Activated naive CD4-positive, alpha-beta T cell treated with Interleukin-2 at 50 U/mL for 16 hours (primary cell): Measurements from ENCODE around the gene C9orf153.
"Not testable (repeated sequence)": the region's sequence is repeated elsewhere in the genome, so short reads cannot be mapped to it uniquely, and the experiment has no call there.

Experiments
- DNase-seq: peaks from one replicate; pipeline ENCODE4 v3.0.0-alpha.2; 2020

The C9orf153 gene

DNA sequence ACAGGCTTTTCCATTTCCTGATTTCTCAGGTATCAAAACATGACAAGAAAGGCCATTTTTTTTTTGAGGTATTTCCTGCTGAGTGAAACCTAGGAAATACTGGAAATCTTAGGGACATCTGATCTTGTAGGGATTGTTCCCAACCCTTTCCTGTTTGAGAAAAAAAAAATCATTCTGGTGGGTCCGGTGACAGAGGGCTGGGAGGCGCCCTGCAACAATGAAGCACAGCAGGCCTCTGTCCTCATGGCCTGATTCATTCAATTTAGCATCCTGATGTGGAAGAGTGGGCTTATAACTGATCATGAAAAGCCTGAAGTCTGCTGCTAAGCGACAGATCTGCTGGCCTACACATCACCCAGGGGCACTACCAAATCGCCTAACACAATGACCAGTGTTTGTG is 3.0 kb upstream of the C9orf153 start:
- no peak for DNase-seq

DNA sequence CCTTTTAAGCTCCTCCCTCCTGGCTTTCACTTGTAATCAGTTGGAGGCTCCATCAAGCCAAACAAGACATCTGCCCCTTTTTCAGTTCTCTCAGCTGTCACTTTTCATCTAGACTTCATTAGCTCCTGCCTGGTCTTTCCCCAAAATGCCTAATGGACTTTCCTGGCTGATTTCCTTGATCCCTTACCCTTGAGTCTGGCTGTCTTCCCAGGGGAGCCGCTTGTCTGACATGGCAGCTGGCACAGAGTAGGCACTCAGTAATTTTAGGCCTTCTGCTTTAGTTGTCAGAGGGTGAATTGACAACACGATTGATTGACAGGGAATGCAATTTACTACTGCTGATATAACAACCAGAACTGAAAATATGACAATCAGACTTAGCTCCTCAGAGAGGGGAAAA is 2.1 kb downstream of the C9orf153 start:
- no peak for DNase-seq

DNA sequence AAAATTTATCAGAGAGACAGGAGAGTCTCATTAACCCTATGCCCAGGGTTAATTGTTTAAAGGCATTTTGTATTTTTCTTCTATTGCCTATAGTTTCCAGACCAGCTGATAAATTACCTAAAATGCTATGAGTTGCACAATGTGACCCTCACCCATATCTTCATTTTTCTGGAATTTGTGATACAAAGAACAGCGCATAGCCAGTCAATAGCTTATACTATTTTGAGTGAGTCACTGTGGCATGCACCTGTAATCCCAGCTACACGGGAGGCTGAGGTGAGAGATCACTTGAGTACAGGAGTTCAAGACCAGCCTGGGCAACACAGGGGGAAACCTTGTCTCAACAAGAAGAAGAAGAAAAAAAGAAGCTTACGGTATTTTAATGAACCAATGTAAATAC is 2.8 kb downstream of the C9orf153 start:
- DNase-seq: no peak

DNA sequence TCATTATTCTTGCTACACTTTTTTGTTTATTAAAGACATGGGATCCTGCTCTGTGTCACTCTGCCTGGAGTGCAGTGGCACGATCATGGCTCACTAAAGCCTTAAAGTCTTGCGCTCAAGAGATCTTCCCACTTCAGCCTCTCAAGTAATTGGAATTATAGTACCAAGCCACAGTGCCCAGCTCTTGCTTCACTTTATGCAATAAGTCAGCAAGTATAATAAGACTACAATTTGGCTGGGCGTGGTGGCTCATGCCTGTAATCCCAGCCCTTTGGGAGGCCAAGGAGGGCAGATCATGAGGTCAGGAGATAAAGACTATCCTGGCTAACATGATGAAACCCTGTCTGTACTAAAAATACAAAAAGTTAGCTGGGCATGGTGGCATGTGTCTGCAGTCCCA is 5.9 kb downstream of the C9orf153 start:
- DNase-seq: no peak

DNA sequence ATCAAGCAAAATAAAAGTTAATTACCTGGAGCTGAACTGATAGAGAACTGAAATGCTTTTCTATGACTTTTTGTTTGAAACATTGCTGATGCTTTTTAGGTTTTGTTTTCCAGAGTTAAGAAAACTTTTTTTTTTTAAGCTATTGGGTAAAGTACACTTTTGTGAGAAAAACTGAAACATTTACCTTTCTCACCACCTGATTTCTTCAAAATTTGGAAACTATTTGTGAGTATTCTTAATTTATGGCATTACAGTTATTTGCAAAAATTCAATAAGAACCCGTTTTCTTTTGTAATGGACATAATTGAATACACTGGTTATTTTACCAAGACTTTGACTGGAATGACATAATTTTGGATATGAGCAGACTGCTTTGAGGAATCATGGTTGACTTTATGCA is 6.6 kb downstream of the C9orf153 start:
- no peak for DNase-seq

DNA sequence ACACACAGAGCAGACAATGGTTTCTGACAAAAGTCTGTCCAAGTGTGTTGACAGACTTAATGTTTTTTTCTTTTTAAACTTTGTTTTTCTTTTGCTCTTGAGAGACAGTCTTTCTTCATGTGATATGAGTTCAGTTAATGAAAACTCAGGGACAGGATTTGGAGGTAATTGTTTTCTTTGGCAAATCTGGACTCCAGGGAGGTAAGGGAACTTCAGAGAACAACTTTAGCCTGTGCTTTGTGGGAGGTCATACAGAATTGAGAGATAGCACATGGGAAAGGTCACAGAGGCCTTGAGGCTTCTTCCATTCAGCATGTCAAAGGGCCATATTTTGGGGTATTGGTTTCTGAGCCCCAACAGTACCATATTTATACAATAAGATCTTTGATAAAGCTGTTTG is 9.3 kb downstream of the C9orf153 start:
- no peak for DNase-seq

DNA sequence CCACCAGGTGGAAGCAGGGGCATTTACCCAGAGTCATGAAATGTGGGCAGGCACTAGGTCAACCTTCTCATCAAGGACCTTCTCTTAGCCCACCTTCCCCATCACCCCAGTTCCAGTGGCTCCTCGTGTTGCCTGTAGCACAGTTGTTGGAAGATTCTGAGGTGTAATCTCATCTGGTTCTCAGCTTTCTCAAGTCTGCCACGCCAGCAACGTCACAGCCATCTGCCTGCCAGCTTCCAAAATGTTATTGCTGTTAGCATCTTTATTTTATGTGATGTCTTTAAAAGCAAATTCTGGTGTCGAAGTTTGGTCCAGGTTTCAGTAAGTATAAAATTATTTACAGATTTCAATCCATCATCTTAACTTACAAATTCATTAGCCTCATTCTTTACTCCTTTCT is 10.7 kb downstream of the C9orf153 start:
- no peak for DNase-seq

DNA sequence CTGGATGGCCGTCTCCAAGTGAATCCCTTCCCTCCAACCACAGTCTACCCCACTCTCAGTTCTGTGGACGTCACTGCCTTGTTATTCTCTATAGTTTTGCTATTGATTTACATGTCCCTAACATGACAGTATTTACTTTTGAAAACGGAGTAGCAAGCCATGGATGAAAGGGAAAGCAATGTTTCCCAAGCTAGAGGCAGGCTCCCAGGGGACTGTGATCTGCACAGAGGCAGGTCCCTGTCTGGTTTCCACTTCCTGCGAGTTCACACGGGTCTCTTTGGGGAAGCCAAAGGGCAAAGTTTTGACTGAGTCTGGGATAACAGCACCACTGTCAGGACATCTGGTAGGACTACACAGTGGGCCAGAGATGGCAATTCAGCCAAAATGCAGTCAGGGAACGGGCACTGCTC is 12.7 kb downstream of the C9orf153 start:
- no peak for DNase-seq

DNA sequence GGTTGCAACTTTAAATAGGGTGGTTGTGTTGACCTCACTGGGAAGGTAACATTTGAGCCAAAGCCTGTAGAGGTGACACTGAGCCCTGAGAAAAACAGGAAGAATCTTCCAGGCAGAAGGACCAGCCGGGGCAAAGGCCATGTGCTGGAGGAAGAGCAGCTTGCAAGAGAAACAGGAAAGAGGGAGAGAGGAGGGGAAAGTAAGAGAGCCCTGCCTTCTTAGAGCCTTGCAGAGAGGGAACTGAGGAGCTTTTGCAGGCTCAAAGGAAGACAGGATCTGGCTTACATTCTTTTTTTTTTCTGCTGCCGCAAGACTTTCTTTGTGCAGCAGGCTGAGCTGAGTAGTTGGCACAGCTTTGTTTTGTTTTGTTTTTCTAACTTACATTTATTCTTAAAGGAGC is 17.4 kb downstream of the C9orf153 start:
- no peak for DNase-seq

DNA sequence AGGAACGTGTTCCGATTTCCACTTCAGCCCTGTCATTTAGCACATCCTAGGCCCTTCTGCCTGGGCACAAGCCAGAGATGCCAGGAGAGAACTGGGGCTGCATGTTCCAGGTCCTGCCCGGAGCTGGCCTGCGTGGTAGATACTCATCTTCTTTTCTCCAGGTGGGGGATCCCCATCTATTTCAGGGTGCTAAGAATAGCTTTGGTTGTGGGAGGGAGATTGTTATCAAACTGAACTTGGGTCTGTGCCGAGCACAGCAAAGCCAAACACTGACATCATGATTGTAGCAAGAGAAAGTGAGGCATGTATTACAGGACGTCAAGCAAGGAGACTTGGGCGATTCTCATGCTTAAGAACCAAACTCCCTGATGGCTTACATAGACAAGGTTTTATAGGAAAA is 18.2 kb downstream of the C9orf153 start:
- DNase-seq: no peak

DNA sequence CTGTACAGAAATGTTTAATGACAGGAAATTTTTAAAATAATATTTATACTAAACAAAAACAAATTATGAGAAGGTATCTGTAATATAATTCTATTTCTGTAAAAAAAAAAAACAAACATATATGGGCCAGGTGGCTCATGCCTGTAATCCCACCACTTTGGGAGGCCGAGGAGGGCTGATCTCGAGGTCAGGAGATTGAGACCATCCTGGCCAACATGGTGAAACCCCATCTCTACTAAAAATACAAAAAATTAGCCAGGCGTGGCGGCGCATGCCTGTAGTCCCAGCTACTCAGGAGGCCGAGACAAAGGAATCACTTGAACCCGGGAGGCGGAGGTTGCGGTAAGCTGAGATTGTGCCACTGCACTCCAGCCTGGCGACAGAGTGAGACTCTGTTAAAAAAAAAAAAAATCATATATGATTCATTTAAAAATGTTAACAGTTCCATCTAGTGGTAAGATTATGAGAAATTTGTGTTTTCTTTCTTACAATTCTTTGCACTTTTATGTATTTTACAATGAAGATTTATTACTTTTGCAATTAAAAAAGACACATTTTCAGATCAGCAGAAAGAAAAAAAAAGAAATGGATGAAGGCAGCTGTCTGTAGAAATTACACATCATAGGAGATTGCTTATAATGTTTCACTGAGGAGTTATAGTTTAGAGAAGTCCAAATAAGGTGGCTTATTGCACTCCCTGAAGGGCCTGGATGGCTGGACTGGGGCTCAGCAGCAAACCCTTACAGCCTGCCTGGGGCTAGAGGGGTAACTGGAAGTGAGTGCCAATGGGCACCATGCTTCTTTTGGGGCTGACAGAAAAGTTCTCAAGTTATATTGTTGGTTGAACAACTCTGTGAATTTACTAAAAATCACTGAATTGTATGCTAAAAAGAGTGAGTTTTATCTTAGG is 20.3 kb downstream of the C9orf153 start:
- no peak for DNase-seq

DNA sequence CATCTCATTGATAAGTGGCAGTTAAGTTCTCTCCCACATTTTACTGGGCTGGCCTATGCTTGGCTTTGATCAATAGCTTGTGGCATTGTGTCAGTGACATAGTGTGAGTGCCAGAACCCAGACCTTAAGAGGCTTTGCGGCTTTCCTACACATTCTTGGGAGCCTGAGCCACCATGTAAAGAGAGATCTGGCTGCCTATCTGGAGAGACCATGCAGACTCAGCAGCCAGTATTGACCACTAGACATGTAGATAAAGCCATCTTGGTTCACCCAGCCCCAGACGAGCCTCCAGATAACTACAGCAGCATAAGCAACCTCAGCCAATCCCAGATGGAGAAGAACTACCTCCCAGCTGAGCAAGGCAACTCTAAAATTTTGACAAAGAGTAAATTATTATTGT is 28.6 kb downstream of the C9orf153 start:
- no peak for DNase-seq

DNA sequence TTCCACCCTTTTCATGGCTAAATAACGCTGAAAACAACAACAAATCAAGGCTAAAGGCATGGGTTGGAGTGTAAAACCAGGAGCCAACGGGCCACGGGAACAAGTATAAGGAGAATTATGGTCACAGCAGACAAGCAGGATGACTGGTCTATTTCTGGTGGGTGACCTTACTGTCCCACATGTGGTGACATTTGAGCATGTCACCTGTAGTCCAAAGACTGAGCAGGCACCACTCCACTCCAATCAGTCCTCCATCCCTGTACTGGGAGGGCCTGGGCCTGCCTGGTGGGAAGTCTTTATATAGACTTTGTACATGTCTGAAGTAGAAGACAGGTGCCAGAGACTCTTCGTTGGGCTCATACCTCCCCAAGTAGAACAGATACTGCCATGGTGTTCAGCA is 36.8 kb downstream of the C9orf153 start:
- no peak for DNase-seq

DNA sequence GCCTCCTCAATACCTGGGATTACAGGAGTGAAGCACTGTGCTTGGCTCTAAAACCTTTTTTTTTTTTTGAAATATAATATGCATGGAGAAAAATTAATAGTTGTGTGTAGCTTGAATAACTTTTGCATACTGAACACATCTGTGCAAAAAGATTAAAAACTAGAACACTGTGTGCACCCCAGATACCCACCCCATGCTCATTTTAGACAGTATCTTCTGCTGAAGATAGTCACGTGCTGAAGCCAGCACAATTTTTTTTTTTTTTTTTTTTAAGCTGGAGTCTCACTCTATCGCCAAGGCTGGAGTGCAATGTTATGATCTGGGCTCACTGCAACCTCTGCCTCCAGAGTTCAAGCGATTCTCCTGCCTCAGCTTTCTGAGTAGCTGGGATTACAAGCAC is 39.9 kb downstream of the C9orf153 start:
- DNase-seq: no peak

DNA sequence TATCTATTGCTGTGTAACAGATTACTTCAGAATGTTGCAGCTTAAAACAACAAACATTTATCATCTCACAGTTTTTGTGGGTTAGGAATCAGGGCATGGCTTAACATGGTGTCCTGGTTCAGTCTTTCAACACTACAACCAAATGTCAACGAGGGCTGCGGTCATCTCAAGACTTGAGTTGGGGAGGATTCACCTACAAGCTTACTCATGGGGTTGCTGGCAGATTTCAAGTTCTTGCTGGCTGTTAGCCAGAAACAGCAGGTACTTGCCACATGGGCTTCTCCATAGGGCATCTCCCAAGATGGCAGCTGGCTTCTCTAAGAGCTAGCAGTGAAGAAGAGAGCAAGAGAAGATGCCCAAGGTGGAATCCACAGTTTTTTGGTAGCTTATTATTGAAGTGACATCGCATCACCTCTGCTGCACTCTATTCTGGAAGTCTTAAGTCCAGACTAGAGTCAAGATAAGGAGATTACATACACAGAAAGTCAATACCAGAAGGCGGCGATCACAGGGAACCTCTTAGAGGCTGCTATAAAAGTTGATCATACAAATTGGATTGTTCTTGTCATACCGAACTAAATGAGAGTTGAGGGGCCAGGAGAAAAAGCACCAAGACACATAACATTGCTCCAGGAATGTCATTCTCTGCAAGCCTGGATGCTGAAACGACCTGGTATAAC is 42.2 kb downstream of the C9orf153 start:
- DNase-seq: no peak

DNA sequence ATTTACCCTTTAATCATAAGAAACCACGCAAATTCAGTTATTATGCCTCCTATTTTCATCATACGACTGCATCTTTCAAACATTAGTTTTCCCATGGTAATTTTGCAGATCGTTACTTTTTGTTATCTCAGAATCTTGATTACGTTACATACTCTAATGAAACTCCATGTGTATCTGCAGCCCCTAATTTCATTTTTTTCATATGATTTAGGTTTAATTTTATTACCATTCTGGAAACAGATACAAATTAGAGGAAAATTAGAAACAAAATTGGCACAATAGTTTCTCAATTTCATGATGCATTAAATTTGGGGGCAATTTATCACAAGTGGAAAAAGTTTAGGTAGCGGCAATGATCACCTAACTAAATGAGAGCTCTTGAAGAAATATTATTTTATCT is 52.3 kb downstream of the C9orf153 start:
- no peak for DNase-seq

DNA sequence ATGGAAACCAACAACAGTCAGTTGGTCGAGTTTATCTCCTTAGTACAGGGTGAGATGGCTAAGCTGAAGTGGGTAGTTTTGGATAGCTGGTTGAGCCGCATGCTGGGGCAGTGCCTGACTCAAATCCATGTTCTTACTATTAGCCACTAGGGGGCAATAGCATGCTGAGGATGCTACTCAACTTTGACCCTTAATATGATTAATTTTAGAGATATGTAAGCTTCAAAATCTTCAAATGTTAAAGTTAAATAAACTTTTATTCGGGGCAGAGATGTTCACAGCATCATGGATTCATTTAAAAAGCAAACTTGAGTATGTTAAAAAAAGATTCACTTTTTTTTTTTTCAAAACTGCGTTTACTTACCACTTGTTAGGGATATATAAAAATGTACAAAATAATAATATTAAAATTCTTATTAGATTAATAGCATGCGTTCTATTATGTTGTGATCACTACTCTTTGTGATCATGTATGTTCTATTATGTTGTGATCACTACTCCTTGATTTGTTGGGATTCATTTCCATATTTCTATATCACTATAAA is 57.0 kb downstream of the C9orf153 start:
- peak; percentile 23 for DNase-seq

DNA sequence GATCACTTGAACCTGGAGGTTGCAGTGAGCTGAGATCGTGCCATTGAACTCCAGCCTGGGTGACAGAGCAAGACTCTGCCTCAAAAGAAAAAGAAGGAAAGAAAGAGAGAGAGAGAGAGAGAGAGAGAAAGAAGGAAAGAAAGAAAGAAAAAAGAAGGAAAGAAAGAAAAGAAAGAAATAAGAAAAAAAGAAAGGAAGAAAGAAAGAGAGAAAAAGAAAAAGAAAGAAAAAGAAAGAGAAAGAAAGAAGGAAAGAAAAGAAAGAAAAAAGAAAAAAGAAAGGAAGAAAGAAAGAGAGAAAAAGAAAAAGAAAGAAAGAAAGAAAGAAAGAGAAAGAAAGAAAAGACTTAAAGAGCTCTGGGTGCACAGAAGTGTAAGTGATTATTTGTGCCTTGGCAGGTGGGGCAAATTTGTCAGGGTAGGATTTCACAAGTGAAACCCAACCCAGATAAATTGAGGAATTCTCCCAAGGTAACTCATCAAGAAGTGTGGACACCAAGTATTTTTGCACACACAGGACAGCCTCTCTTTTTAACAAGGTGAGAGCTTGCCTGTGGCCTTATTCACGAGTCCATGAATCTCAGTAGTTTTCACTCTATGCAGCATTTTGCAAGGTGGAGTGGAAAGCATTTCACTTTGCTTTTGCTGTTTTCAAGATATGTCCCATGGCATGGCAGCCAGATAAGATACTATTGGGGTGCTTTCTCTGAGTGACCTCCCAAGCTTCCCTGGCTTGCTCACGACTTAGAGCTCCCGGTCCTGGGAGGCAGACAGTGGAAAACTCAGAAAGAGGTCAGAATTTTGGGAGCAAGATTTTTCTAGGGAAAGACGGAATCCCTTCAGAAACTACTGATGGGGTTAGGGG is 57.8 kb downstream of the C9orf153 start:
- no peak for DNase-seq

DNA sequence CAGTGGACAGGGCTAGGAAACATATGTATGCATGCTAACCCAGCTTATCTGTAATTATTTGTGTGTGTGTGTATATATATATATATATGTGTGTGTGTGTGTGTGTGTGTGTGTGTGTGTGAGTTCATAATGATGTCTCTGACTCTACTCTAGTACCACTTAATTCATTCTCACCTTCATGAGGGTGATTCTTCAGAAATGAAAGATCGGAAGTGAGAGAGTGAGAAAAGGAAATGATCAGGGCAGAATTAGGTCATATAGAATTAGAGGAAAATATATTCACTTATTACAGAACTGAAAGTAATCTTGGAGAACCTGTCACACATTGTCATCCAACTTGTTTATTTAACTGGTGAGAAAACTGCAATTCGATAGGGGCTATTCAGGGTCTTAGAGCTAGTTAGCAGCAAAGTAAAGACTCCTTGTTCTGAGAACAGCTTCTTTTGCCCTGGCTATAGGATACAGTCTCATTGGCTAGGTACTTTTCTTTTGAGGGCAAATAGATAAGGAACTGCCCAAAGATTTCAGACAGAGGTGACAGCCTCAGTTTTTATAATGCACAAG is 58.8 kb downstream of the C9orf153 start:
- no peak for DNase-seq

DNA sequence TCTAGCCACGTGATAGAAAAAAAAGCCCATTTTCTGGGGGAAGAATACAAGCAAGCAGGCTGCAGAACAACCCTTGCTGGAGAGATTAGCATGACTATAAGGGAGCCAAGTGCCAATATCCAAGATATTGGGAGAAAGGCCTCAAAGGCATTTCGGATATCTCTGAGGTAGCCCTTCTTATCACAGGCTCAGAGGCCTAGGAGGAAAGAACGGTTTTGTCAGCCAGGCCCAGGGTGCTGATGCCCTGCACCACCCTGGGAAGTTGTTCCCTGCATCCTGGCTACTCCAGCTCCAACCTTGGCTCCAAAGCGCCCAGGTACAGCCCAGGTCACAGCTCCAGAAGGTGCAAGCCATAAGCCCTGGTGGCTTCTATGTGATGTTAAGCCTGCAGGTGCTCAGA is 66.4 kb downstream of the C9orf153 start:
- DNase-seq: no peak

DNA sequence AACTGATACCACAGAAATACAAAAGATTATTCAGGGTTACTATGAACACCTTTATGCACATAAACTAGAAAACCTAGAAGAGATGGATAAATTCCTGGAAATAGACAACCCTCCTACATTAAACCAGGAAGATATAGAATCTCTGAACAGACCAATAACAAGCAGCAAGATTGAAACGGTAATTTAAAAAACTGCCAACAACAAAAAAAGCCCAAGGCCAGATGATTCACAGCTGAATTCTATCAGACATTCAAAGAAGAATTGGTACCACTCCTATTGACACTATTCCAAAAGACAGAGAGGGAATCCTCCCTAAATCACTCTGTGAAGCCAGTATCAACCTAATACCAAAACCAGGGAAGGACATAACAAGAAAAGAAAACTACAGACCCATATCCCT is 68.8 kb downstream of the C9orf153 start:
- not testable (repeated sequence) for DNase-seq

DNA sequence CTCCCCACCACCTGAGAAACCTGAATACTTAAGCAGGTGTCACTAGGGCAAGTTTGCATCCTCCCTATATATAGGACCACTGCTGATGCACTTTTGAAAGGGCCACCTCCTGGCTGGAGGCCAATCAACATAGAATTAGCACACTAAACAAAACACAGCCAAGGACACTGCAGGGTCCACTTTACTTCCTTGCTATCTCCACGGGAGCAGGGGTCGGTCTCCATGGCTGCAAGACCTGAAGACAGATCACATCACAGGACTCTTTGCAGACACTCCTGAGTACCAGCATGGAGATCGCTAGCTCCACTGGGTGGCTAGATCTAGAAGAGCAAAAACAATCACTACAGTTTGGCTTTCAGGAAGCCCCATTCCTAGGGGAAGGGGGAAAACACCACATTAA is 72.3 kb downstream of the C9orf153 start:
- DNase-seq: no peak

DNA sequence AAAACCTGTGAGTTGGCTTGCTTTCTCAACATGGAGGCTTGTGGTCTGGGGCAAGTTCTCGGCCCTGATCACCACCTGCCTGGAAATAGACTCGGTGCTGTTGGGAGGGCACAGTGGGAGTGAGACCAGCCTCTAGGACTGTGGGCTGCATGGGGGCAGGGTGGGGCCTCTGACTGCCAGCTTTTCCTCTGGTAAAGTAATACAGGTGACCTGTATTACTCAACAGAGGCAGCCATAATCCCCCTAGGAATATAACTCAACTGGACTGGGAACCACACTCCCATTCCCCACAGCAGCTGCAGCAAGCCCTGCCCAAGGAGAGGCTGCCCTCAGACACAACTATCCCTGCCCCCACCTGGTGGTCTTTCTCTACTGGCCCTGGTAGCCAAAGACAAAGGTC is 72.8 kb downstream of the C9orf153 start:
- DNase-seq: no peak
